Occipital lobe (tissue), 2 donors: Measurements from ENCODE around the gene ZDHHC8. TPM values are rescaled to one million over a fixed set of nuclear protein-coding genes. Genes with fewer than 3 reads are reported as not detected.

Experiments used
- DNase-seq: peaks from one replicate; lab custom pipeline; 2025; lab: John Stamatoyannopoulos, UW
- total RNA-seq: library from RNA; depleted of rRNA; stranded (reverse); fragments of >200 nt; gene quantifications from one replicate; pipeline ENCODE4 v1.2.3, GENCODE V29; 2014

The ZDHHC8 gene
- total RNA-seq, 1 donor from 2014 or later: 3.3 TPM

- no peak for DNase-seq
Measured at GRCh38 chr22:20113551-20114310, 17.9 kb upstream of the ZDHHC8 start.

- no peak for DNase-seq
Measured at GRCh38 chr22:20114506-20115475, 16.8 kb upstream of the ZDHHC8 start.

GRCh38 chr22:20115691-20116375 lies 15.8 kb upstream of the ZDHHC8 start, which contains the start of gene RANBP1:
TSS of gene RANBP1 (plus strand) at chr22:20116104. CDS start at chr22:20116185, 81 bp downstream.
- no peak for DNase-seq

- DNase-seq: no peak
Measured at GRCh38 chr22:20116376-20116950, 15.1 kb upstream of the ZDHHC8 start.

GRCh38 chr22:20116951-20117632 lies 14.5 kb upstream of the ZDHHC8 start, which contains the start of gene TRMT2A:
TSS of gene TRMT2A (minus strand) at chr22:20117226. CDS start at chr22:20116906, 320 bp downstream.
- DNase-seq: peak; percentile 95

- no peak for DNase-seq
Measured at GRCh38 chr22:20117633-20118299, 13.8 kb upstream of the ZDHHC8 start.

- no peak for DNase-seq
Measured at GRCh38 chr22:20118300-20119020, 13.1 kb upstream of the ZDHHC8 start.

GRCh38 chr22:20121856-20122415 lies 9.7 kb upstream of the ZDHHC8 start:
- no peak for DNase-seq

GRCh38 chr22:20123366-20124082 lies 8.1 kb upstream of the ZDHHC8 start:
- no peak for DNase-seq

- no peak for DNase-seq
Measured at GRCh38 chr22:20124083-20124787, 7.4 kb upstream of the ZDHHC8 start.

- no peak for DNase-seq
Measured at GRCh38 chr22:20125201-20126174, 6.1 kb upstream of the ZDHHC8 start.

GRCh38 chr22:20126284-20127029 lies 5.1 kb upstream of the ZDHHC8 start:
- no peak for DNase-seq

GRCh38 chr22:20127318-20127868 lies 4.2 kb upstream of the ZDHHC8 start:
- no peak for DNase-seq

- DNase-seq: no peak
Measured at GRCh38 chr22:20127869-20128618, 3.6 kb upstream of the ZDHHC8 start.

GRCh38 chr22:20128619-20128901 lies 3.0 kb upstream of the ZDHHC8 start:
- no peak for DNase-seq
